A549 treated with GW870086 at 1 μM for 4 hours (cell line): ENCODE measurements around the gene ULK4. TPM values are rescaled to one million over a fixed set of nuclear protein-coding genes. Genes with fewer than 3 reads are reported as not detected.

Source experiments
- total RNA-seq: library from RNA; stranded (reverse); fragments of 200-300 nt; extraction: Qiagen RNA extraction; gene quantifications from 5 replicates; pipeline ENCODE4 v1.2.3, GENCODE V29; 2022; ENCODE audit warnings: low read depth

Gene ULK4
- 4.9 to 11.3 TPM (median 5.7 TPM) in 5 replicates for total RNA-seq

GRCh38 chr3:41961751-41962679, at the start of gene ULK4:
Gene ULK4 (minus strand): TSS chr3:41962103. CDS start chr3:41954759, 7,344 bp downstream.

GRCh38 chr3:41198950-41199865, 762.7 kb downstream of the ULK4 start, which contains the start of gene CTNNB1:
Gene CTNNB1 (plus strand): TSS chr3:41199505. CDS start chr3:41224069, 24,564 bp downstream.

Other genes with a start within 250 kb of the ULK4 start
- 14.7 to 19.2 TPM (median 17.2 TPM) in 5 replicates for gene TRAK1, start 129.3 kb upstream of the ULK4 start, total RNA-seq